Lung (tissue), 12 donors: Measurements from ENCODE around the gene ARSA. TPM values are rescaled to one million over a fixed set of nuclear protein-coding genes. Genes with fewer than 3 reads are reported as not detected.

Source experiments
- ATAC-seq: fragments of 200-7000 bp; cut with Tn5 transposase; one replicate; pipeline ENCODE4 v1.9.1; 2020; ENCODE audit warnings: moderate number of reproducible peaks; ENCODE audit not compliant: insufficient read depth, low FRiP score
- DNase-seq, 3 donors: peaks; one replicate each; pipeline ENCODE4 v3.0.0-alpha.2; 2013 to 2017
- H3K27ac ChIP-seq, 2 donors: one replicate each; pipeline ENCODE4 v1.5.1; 2013; ENCODE audit warnings: mild to moderate bottlenecking in 2 of 2, moderate library complexity in 2 of 2, control low read depth in 1 of 2, inconsistent platforms in 1 of 2, low read depth in 1 of 2, low read length in 1 of 2
- H3K27me3 ChIP-seq, 3 donors: one replicate each; pipeline ENCODE4 v1.5.1; 2013; ENCODE audit warnings: low read length in 2 of 3; ENCODE audit not compliant: control insufficient read depth in 3 of 3, insufficient read depth in 3 of 3
- H3K36me3 ChIP-seq, 4 donors: one replicate each; pipeline ENCODE4 v1.5.1; 2013; ENCODE audit warnings: low read length in 4 of 4, mild to moderate bottlenecking in 1 of 4, moderate library complexity in 1 of 4; ENCODE audit not compliant: control insufficient read depth in 4 of 4, insufficient read depth in 4 of 4
- H3K4me1 ChIP-seq, 5 donors: one replicate each; pipeline ENCODE4 v1.5.1; 2013; ENCODE audit warnings: low read length in 5 of 5, mild to moderate bottlenecking in 2 of 5, moderate library complexity in 1 of 5; ENCODE audit not compliant: control insufficient read depth in 5 of 5, insufficient read depth in 5 of 5
- H3K4me3 ChIP-seq: one replicate; pipeline ENCODE4 v1.5.1; 2013; ENCODE audit warnings: mild to moderate bottlenecking, control low read depth, moderate library complexity
- H3K9ac ChIP-seq, 2 donors: one replicate each; pipeline ENCODE4 v1.5.1; 2013; ENCODE audit warnings: low read length in 2 of 2, control low read depth in 1 of 2; ENCODE audit not compliant: insufficient read depth in 1 of 2
- H3K9me3 ChIP-seq, 4 donors: one replicate each; pipeline ENCODE4 v1.5.1; 2013; ENCODE audit warnings: low read length in 3 of 4, mild to moderate bottlenecking in 1 of 4, moderate library complexity in 1 of 4; ENCODE audit not compliant: control insufficient read depth in 4 of 4, insufficient read depth in 3 of 4
- WGBS, 2 donors: extraction: QIAGEN DNeasy Blood & Tissue Kit; methylation state at CpG; one replicate each; pipeline ENCODE4 v1.1.7; 2013; 5-methylcytosine and 5-hydroxymethylcytosine counted together
- polyA plus RNA-seq, 2 donors: library from polyadenylated mRNA; stranded (reverse); fragments of 200-250 nt; gene quantifications; one replicate each; pipeline ENCODE4 v1.2.1, GENCODE V29; 2013
- total RNA-seq, 2 donors: library from RNA; depleted of rRNA in 1 of 2; stranded (reverse); fragments of >200 nt in 1 of 2; gene quantifications; one replicate each; pipeline ENCODE4 v1.2.1, GENCODE V29; 2014 to 2021
- TF ChIP-seq, protein P1 (sequence below): IDR thresholded peaks from 2 replicates; pipeline ENCODE4 v1.5.1; 2012; ENCODE audit warnings: mild to moderate bottlenecking; ENCODE audit errors: control extremely low read depth, extremely low read depth
- donor health status: control.
- donor health status: control.
- donor health status: Bipolar disorder and iron deficiency.
- donor health status: healthy.
- donor health status: DM: yes; HTN: yes; CAD: no.

The ARSA gene
- total and polyA plus RNA-seq, 4 donors, result 21.2 to 57.7 (median 40.5) TPM

GRCh38 chr22:50635591-50635990 lies 7.6 kb upstream of the ARSA start:
- Histone ChIP-seq H3K27ac (no peak overlapping the region), H3K9ac (no peak overlapping the region), H3K27me3 (no peaks in the 10 kb centered on the region), H3K9me3 (no peaks in the 10 kb centered on the region), H3K4me3 (no peak overlapping the region), H3K36me3 (no peaks in the 10 kb centered on the region), H3K4me1 (peaks cover 0 to under 1% (median 0%) of the 10 kb centered on the region in 5 donors)
- DNase-seq (no peak), ATAC-seq (no peak)
- WGBS, 2 donors, result 94 to 96% methylated on average over 11 of the region's 11 CpGs
- TF ChIP-seq, protein P1, sequence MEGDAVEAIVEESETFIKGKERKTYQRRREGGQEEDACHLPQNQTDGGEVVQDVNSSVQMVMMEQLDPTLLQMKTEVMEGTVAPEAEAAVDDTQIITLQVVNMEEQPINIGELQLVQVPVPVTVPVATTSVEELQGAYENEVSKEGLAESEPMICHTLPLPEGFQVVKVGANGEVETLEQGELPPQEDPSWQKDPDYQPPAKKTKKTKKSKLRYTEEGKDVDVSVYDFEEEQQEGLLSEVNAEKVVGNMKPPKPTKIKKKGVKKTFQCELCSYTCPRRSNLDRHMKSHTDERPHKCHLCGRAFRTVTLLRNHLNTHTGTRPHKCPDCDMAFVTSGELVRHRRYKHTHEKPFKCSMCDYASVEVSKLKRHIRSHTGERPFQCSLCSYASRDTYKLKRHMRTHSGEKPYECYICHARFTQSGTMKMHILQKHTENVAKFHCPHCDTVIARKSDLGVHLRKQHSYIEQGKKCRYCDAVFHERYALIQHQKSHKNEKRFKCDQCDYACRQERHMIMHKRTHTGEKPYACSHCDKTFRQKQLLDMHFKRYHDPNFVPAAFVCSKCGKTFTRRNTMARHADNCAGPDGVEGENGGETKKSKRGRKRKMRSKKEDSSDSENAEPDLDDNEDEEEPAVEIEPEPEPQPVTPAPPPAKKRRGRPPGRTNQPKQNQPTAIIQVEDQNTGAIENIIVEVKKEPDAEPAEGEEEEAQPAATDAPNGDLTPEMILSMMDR, result no peak

DNA sequence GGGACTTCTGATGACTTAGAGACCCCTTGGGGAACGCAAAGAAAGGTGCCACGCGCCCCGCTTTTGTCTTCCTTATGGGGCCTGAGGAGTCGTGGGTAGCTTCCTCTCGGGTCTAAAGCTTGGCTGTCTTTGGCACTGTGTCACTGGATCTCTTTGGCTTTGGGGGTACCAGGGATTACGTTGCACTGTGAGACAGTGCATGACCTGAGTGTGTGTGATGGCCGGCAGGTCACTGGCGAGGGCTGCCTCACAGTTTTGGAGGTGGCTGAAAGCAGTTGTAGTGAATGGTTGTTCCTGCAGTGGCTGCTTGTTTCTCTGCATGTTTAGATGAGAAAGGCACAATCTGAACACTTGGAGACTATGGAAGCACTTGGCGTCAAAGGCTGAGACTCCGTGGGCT lies 5.8 kb upstream of the ARSA start:
- Histone ChIP-seq H3K9me3 (no peaks in the 10 kb centered on the region), H3K4me3 (no peak overlapping the region), H3K36me3 (no peaks in the 10 kb centered on the region), H3K9ac (no peak overlapping the region), H3K27me3 (no peaks in the 10 kb centered on the region), H3K27ac (no peak overlapping the region), H3K4me1 (peaks cover 0 to 8% (median 3%) of the 10 kb centered on the region in 5 donors)
- WGBS, 2 donors, result 92 to 94% methylated on average over 11 of the region's 11 CpGs
- TF ChIP-seq, protein P1, result no peak
- ATAC-seq (no peak), DNase-seq (no peak)

- no peak overlapping the region for H3K4me3 ChIP-seq
- H3K27me3 ChIP-seq, result no peaks in the 10 kb centered on the region
- no peaks in the 10 kb centered on the region for H3K36me3 ChIP-seq
- TF ChIP-seq, protein P1, result no peak
- H3K9me3 ChIP-seq, result no peaks in the 10 kb centered on the region
- H3K9ac ChIP-seq, result no peak overlapping the region
- 95 to 98% methylated on average over 5 of the region's 5 CpGs for WGBS, 2 donors
- H3K27ac ChIP-seq, result no peak overlapping the region
- DNase-seq, result no peak
- no peak for ATAC-seq
- H3K4me1 ChIP-seq, result peaks cover 0 to 13% (median 7%) of the 10 kb centered on the region in 5 donors
These were observed 5.1 kb upstream of the ARSA start for GRCh38 chr22:50633086-50633485.

DNA sequence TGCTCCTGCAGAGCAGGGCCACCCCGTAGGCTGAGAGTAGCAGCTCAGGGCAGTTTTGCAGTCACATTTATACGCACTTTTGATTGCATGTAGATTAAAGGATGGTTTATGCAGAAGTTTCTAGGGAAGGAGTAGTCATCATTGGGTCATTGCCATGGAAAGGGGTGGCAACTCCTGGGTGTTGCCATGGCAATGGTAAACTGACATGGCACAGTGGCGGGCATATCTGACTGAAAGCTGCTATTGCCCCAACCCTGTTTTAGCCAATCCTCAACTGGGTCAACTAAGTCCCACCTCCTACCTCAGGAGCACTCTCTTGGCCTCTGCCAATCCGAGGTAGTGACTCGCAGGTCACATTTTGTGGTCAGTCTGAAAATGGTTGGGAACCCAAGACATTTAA lies 2.4 kb upstream of the ARSA start:
- ATAC-seq (no peak), DNase-seq (no peak)
- H3K4me3 ChIP-seq, result no peak overlapping the region
- H3K27me3 ChIP-seq, result no peaks in the 10 kb centered on the region
- peaks cover 0 to 13% (median 7%) of the 10 kb centered on the region in 5 donors for H3K4me1 ChIP-seq
- TF ChIP-seq, protein P1, result no peak
- H3K9me3 ChIP-seq, result no peaks in the 10 kb centered on the region
- H3K9ac ChIP-seq, result no peak overlapping the region
- H3K27ac ChIP-seq, result no peak overlapping the region
- peaks cover 0 to 10% (median 0%) of the 10 kb centered on the region in 4 donors for H3K36me3 ChIP-seq
- WGBS, 2 donors, result 90 to 91% methylated on average over 5 of the region's 5 CpGs
